ENCODE measurements around the gene ARMH1.
A peak's percentile ranks its signal among the peaks of the same experiment; 100 is the strongest.
"Not testable (repeated sequence)": the region's sequence is repeated elsewhere in the genome, so short reads cannot be mapped to it uniquely, and the experiment has no call there.

Gene ARMH1

GRCh38 chr1:44724955-44725698 lies 50.6 kb downstream of the ARMH1 start:
- no peak for DNase-seq (ENCODE audit: low spot score)
- H3K27ac ChIP-seq = no peak overlapping the region; the same call in 1 of the 2 replicates
- no peak for TF ChIP-seq CTCF (conservative IDR thresholded peaks at IDR 0.05; ENCODE audit: low read depth)
- POLR2A ChIA-PET (ENCODE audit: low non-redundant PET) = no interaction called here
- CTCF ChIA-PET = no interaction called here

- ChIA-PET CTCF (interaction anchor here (0.6 to 1.3 kb wide), 17 partner anchors 9 to 812 kb away, joined by 3 to 10 read pairs (median 3); no protein-coding TSS in a partner anchor), POLR2A (ENCODE audit: low non-redundant PET) (interaction anchor here (0.6 to 1.1 kb wide), 3 partner anchors 9 to 80 kb away, joined by 3 to 8 read pairs (median 8); no protein-coding TSS in a partner anchor)
- DNase-seq (ENCODE audit: low spot score) = peak; percentile 91
- peak within 1 kb of the TSS; percentile 91 for H3K27ac ChIP-seq
- TF ChIP-seq CTCF (conservative IDR thresholded peaks at IDR 0.05; ENCODE audit: low read depth) = peak; percentile 82
These were observed 56.4 kb downstream of the ARMH1 start, which contains the start of gene RNU5D-1 for GRCh38 chr1:44730741-44731512. Gene RNU5D-1 (minus strand): TSS chr1:44731170.

GRCh38 chr1:44733365-44733764 lies 58.9 kb downstream of the ARMH1 start:
- CTCF ChIA-PET = no interaction called here
- H3K27ac ChIP-seq = no peak overlapping the region
- POLR2A ChIA-PET (ENCODE audit: low non-redundant PET) = no interaction called here

GRCh38 chr1:44733784-44734183 lies 59.3 kb downstream of the ARMH1 start:
- DNase-seq (ENCODE audit: low spot score) = no peak
- ChIA-PET POLR2A (ENCODE audit: low non-redundant PET) (no interaction called here), CTCF (interaction anchor here (0.6 kb wide), 1 partner anchor 170 kb away, joined by 4 read pairs; no protein-coding TSS in a partner anchor)
- H3K27ac ChIP-seq = no peak overlapping the region
- no peak for TF ChIP-seq CTCF (conservative IDR thresholded peaks at IDR 0.05; ENCODE audit: low read depth)

More at GRCh38 chr1:44733365-44733764, 58.9 kb downstream of the ARMH1 start:
- no peak for DNase-seq (ENCODE audit: low spot score)
- no peak for TF ChIP-seq CTCF (conservative IDR thresholded peaks at IDR 0.05; ENCODE audit: low read depth)

- TF ChIP-seq CTCF (conservative IDR thresholded peaks at IDR 0.05; ENCODE audit: low read depth) = no peak
- ChIA-PET CTCF (no interaction called here), POLR2A (ENCODE audit: low non-redundant PET) (no interaction called here)
- DNase-seq (ENCODE audit: low spot score) = no peak
- H3K27ac ChIP-seq = no peak overlapping the region
These were observed 61.5 kb downstream of the ARMH1 start for GRCh38 chr1:44735992-44736391.

- H3K27ac ChIP-seq = peak overlapping the region; percentile 83
- DNase-seq (ENCODE audit: low spot score); CTCF ChIA-PET: not testable (repeated sequence)
- POLR2A ChIA-PET (ENCODE audit: low non-redundant PET) = interaction anchor here (0.7 kb wide), 1 partner anchor 21 kb away, joined by 4 read pairs; no protein-coding TSS in a partner anchor
These were observed 64.4 kb downstream of the ARMH1 start for GRCh38 chr1:44738953-44739306.

Measured in RWPE1 (cell line).